Measurements from ENCODE around the gene STEEP1. TPM values are rescaled to one million over a fixed set of nuclear protein-coding genes. Genes with fewer than 3 reads are reported as not detected.

STEEP1 gene
- total RNA-seq, 1 experiment from 2014 or later: 104 TPM

DNA sequence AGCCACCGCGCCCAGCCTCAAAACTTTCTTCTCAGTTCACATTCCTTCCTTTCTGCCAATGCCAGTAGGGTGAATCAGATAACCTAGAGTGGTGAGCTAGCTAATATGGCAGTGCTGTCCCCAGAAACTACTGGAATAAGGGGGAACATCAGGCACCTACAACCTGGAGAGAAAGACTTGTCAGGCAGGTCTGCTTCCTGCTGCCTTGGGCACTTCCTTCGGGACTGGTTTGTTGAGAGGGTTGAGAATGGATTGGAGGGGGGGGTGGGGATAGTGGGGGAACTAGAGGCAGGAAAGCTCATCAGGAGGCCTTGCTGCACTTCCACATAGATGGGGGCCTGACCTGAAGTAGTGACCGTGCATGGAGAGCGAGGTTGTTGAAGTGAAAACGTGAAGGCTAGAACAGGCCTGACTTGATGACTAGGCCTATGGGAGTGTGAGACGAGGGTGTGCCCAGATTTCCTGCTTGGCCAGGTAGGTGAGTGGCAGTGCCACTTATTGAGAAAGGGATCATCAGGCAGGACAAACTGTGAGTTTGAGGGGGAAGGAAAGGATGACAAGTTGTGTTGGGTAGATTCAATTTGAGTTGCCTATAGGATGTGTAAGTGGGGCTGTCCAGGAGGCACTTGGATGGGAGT, 63.6 kb downstream of the STEEP1 start:
- TF ChIP-seq EZH2 (IDR thresholded peaks at IDR 0.05; ENCODE audit: low read length, unreplicated experiment) (no peak), CTCF (conservative IDR thresholded peaks at IDR 0.05; ENCODE audit: low read depth, low read length) (no peak), EZH2phosphoT487 (IDR thresholded peaks at IDR 0.05; ENCODE audit: borderline replicate concordance, low read length) (no peak)
- no peaks in the 10 kb centered on the region for H3K9me3 ChIP-seq (ENCODE audit: low read length)
- H2AFZ ChIP-seq (ENCODE audit: low read length): no peak overlapping the region
- no peaks in the 10 kb centered on the region for H3K36me3 ChIP-seq (ENCODE audit: low read depth, low read length)
- ChIA-PET POLR2A (ENCODE audit: unreplicated experiment) (no interaction called here), CTCF (no interaction called here)
- peaks cover 9% of the 10 kb centered on the region for H3F3A ChIP-seq (ENCODE audit: low read length, unreplicated experiment)
- DNase-seq: peak; percentile 47
- peak overlapping the region; percentile 39; the same call in 1 of the 2 replicates for H3K4me3 ChIP-seq (ENCODE audit: low read length)
- peak overlapping the region; percentile 100 for H3K27ac ChIP-seq (ENCODE audit: low read length)
- peaks cover 35% of the 10 kb centered on the region for H3K4me1 ChIP-seq (ENCODE audit: insufficient read depth, low read length)
- H3K27me3 ChIP-seq (ENCODE audit: low read length): no peaks in the 10 kb centered on the region
- H4K20me1 ChIP-seq (ENCODE audit: low read length): no peaks in the 10 kb centered on the region
- no peaks in the 10 kb centered on the region for H3K79me2 ChIP-seq (ENCODE audit: low read length)
- peak overlapping the region; percentile 83 for H3K9ac ChIP-seq (ENCODE audit: low read length)
- no TSS peak for BruUV-seq (replicated peaks)
- H3K4me2 ChIP-seq (ENCODE audit: low read length): peak overlapping the region; percentile 85
- intact Hi-C loops (cut with micrococcal nuclease): no loop called here
- ATAC-seq: no peak
- no peaks in the 10 kb centered on the region for H3K9me2 ChIP-seq (replicated peaks; ENCODE audit: low read length)

DNA sequence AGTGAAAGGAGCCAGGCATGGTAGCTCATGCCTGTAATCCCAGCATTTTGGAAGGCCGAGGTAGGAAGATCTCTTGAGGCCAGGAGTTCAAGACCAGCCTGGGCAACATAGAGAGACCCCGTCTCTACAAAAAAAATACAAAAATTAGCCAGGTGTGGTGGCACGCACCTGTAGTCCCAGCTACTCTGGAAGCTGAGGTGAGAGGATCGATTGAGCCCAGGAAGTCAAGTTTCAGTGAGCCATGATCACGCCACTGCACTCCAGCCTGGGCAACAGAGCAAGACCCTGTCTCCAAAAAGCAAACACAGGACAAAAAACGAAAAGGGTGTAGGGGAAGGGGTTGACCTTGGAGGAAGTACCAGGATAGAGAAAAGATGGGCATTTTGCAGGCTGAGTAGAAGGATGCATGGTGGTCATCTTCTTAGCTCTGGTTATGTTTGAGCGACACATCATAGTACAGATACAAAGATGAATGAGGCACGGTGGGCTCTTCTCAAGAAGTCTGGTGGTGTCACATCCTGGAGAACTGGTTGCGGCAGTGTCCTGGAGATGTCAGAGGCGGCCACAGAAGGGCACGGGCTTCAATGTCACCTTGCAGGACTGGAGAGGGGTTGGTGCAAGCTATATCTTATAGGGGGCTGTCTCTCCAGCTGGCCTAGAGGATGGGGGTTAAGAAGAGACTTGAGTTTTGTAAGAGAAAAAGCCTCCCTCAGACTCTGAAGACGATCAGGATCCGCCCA, 65.0 kb downstream of the STEEP1 start:
- Histone ChIP-seq H3K9me3 (ENCODE audit: low read length) (no peaks in the 10 kb centered on the region), H3K27ac (ENCODE audit: low read length) (peak overlapping the region; percentile 100; the same call in 1 of the 2 replicates), H3K4me3 (ENCODE audit: low read length) (no peak overlapping the region), H3K4me1 (ENCODE audit: insufficient read depth, low read length) (peaks cover 45% of the 10 kb centered on the region), H3K9ac (ENCODE audit: low read length) (no peak overlapping the region), H3F3A (ENCODE audit: low read length, unreplicated experiment) (peaks cover 9% of the 10 kb centered on the region), H3K79me2 (ENCODE audit: low read length) (no peaks in the 10 kb centered on the region), H2AFZ (ENCODE audit: low read length) (no peak overlapping the region), H3K4me2 (ENCODE audit: low read length) (no peak overlapping the region), H3K36me3 (ENCODE audit: low read depth, low read length) (no peaks in the 10 kb centered on the region), H3K27me3 (ENCODE audit: low read length) (no peaks in the 10 kb centered on the region), H4K20me1 (ENCODE audit: low read length) (no peaks in the 10 kb centered on the region), H3K9me2 (replicated peaks; ENCODE audit: low read length) (no peaks in the 10 kb centered on the region)
- TF ChIP-seq CTCF (conservative IDR thresholded peaks at IDR 0.05; ENCODE audit: low read depth, low read length) (no peak), EZH2phosphoT487 (IDR thresholded peaks at IDR 0.05; ENCODE audit: borderline replicate concordance, low read length) (no peak), EZH2 (IDR thresholded peaks at IDR 0.05; ENCODE audit: low read length, unreplicated experiment) (no peak)
- ATAC-seq: no peak
- no peak for DNase-seq
- intact Hi-C loops (cut with micrococcal nuclease): no loop called here
- no TSS peak for BruUV-seq (replicated peaks)
- ChIA-PET CTCF (no interaction called here), POLR2A (ENCODE audit: unreplicated experiment) (no interaction called here)

- no peaks in the 10 kb centered on the region for H3K36me3 ChIP-seq (ENCODE audit: low read depth, low read length)
- no peaks in the 10 kb centered on the region for H4K20me1 ChIP-seq (ENCODE audit: low read length)
- H3F3A ChIP-seq (ENCODE audit: low read length, unreplicated experiment): peaks cover 4% of the 10 kb centered on the region
- H3K9me2 ChIP-seq (replicated peaks; ENCODE audit: low read length): no peaks in the 10 kb centered on the region
- H3K4me2 ChIP-seq (ENCODE audit: low read length): no peak overlapping the region
- no peaks in the 10 kb centered on the region for H3K27me3 ChIP-seq (ENCODE audit: low read length)
- TF ChIP-seq CTCF (conservative IDR thresholded peaks at IDR 0.05; ENCODE audit: low read depth, low read length) (no peak), EZH2 (IDR thresholded peaks at IDR 0.05; ENCODE audit: low read length, unreplicated experiment) (no peak), EZH2phosphoT487 (IDR thresholded peaks at IDR 0.05; ENCODE audit: borderline replicate concordance, low read length) (no peak)
- intact Hi-C loops (cut with micrococcal nuclease): no loop called here
- H3K27ac ChIP-seq (ENCODE audit: low read length): no peak overlapping the region
- H3K4me3 ChIP-seq (ENCODE audit: low read length): no peak overlapping the region
- BruUV-seq (replicated peaks): no TSS peak
- POLR2A ChIA-PET (ENCODE audit: unreplicated experiment): no interaction called here
- DNase-seq: no peak
- no peaks in the 10 kb centered on the region for H3K9me3 ChIP-seq (ENCODE audit: low read length)
- H3K4me1 ChIP-seq (ENCODE audit: insufficient read depth, low read length): peaks cover 38% of the 10 kb centered on the region
- ATAC-seq: no peak
- no peaks in the 10 kb centered on the region for H3K79me2 ChIP-seq (ENCODE audit: low read length)
- CTCF ChIA-PET: no interaction called here
- no peak overlapping the region for H2AFZ ChIP-seq (ENCODE audit: low read length)
- H3K9ac ChIP-seq (ENCODE audit: low read length): no peak overlapping the region
Measured at GRCh38 chrX:119497185-119497584, 68.0 kb downstream of the STEEP1 start.

All from PC-3 (cell line).